GM21381 (cell line): ENCODE results near the gene CCDC12.
"Not testable (repeated sequence)": the region's sequence is repeated elsewhere in the genome, so short reads cannot be mapped to it uniquely, and the experiment has no call there.

Experiments
- ATAC-seq: cut with Tn5 transposase; IDR thresholded peaks from one replicate; pipeline ENCODE4 v1.9.1; 2021; ENCODE audit warnings: mild to moderate bottlenecking, moderate library complexity; ENCODE audit not compliant: unreplicated experiment

The CCDC12 gene

GRCh38 chr3:46984591-46985459 is 8.3 kb upstream of the CCDC12 start:
- ATAC-seq, result no peak

- ATAC-seq, result no peak
Measured at GRCh38 chr3:46982546-46982945, 6.0 kb upstream of the CCDC12 start.

- ATAC-seq, result no peak
Measured at GRCh38 chr3:46981932-46982471, 5.5 kb upstream of the CCDC12 start.

GRCh38 chr3:46979958-46980497 is 3.5 kb upstream of the CCDC12 start:
- no peak for ATAC-seq

- peak; percentile 66 for ATAC-seq
Measured at GRCh38 chr3:46978985-46979944, 2.7 kb upstream of the CCDC12 start, which contains the start of gene NBEAL2. Gene NBEAL2, plus strand, starts transcription at chr3:46979666. Its CDS starts 196 bp downstream, at chr3:46979862.

GRCh38 chr3:46978381-46978780 is 1.8 kb upstream of the CCDC12 start:
- no peak for ATAC-seq

- no peak for ATAC-seq
Measured at GRCh38 chr3:46977811-46978195, 1.3 kb upstream of the CCDC12 start.

- ATAC-seq, result no peak
Measured at GRCh38 chr3:46974421-46975171, 1.9 kb downstream of the CCDC12 start.

GRCh38 chr3:46972396-46972795 is 4.1 kb downstream of the CCDC12 start:
- ATAC-seq, result no peak

GRCh38 chr3:46971742-46972141 is 4.8 kb downstream of the CCDC12 start:
- ATAC-seq, result no peak

- ATAC-seq, result no peak
Measured at GRCh38 chr3:46971151-46971550, 5.4 kb downstream of the CCDC12 start.

- ATAC-seq, result no peak
Measured at GRCh38 chr3:46970391-46971091, 6.0 kb downstream of the CCDC12 start.

GRCh38 chr3:46968783-46969428 is 7.6 kb downstream of the CCDC12 start:
- ATAC-seq, result no peak

GRCh38 chr3:46966811-46967210 is 9.7 kb downstream of the CCDC12 start:
- no peak for ATAC-seq

- ATAC-seq, result no peak
Measured at GRCh38 chr3:46965151-46965550, 11.4 kb downstream of the CCDC12 start.

- ATAC-seq, result not testable (repeated sequence)
Measured at GRCh38 chr3:46964038-46964590, 12.4 kb downstream of the CCDC12 start.

- ATAC-seq, result no peak
Measured at GRCh38 chr3:46962990-46963389, 13.6 kb downstream of the CCDC12 start.

- ATAC-seq, result no peak
Measured at GRCh38 chr3:46962427-46962826, 14.1 kb downstream of the CCDC12 start.

- no peak for ATAC-seq
Measured at GRCh38 chr3:46960835-46961234, 15.7 kb downstream of the CCDC12 start.
